Gastrocnemius medialis (tissue), 4 donors: ENCODE measurements around the gene MTAP. TPM values are rescaled to one million over a fixed set of nuclear protein-coding genes. Genes with fewer than 3 reads are reported as not detected.
A peak's percentile ranks its signal among the peaks of the same experiment; 100 is the strongest.

ENCODE experiments used
- ATAC-seq, 2 donors: fragments of 150-250 bp; one replicate each; pipeline ENCODE4 v1.9.1; 2016
- DNase-seq, 2 donors: peaks; one replicate each; pipeline ENCODE4 v3.0.0-alpha.2; 2019
- H3K27ac ChIP-seq, 4 donors: fragments of 200-600 bp; sonication (generic); 1 replicate in 1 of 4; 2 replicates in 3 of 4; pipeline ENCODE4 v1.5.1; 2016 to 2018; ENCODE audit warnings: mild to moderate bottlenecking in 2 of 4, moderate library complexity in 1 of 4
- H3K27me3 ChIP-seq, 3 donors: fragments of 200-600 bp; sonication (generic) in 2 of 3; 1 replicate in 1 of 3; 2 replicates in 2 of 3; pipeline versions ENCODE4 v1.5.1 to v1.6.0; 2016 to 2019; ENCODE audit warnings: mild to moderate bottlenecking in 1 of 3, moderate library complexity in 1 of 3
- H3K36me3 ChIP-seq, 2 donors: fragments of 200-600 bp; sonication (generic) in 1 of 2; one replicate each; pipeline ENCODE4 v1.5.1; 2017 to 2018
- H3K4me1 ChIP-seq, 2 donors: fragments of 200-600 bp; sonication (generic) in 1 of 2; one replicate each; pipeline ENCODE4 v1.5.1; 2016 to 2017; ENCODE audit warnings: mild to moderate bottlenecking in 2 of 2
- H3K4me3 ChIP-seq, 4 donors: fragments of 200-600 bp; sonication (generic) in 3 of 4; 1 replicate in 1 of 4; 2 replicates in 3 of 4; pipeline ENCODE4 v1.5.1; 2016 to 2019; ENCODE audit warnings: mild to moderate bottlenecking in 2 of 4
- H3K9me3 ChIP-seq, 3 donors: fragments of 200-600 bp; sonication (generic) in 2 of 3; 1 replicate in 1 of 3; 2 replicates in 2 of 3; pipeline ENCODE4 v1.5.1; 2016 to 2019
- CTCF ChIP-seq, 5 experiments: fragments of 450-650 bp in 3 of 5; fragments of 200-600 bp in 2 of 5; sonication (generic) in 2 of 5; IDR thresholded peaks in 4 of 5; conservative IDR thresholded peaks in 1 of 5; 1 replicate in 4 of 5; 2 replicates in 1 of 5; pipeline ENCODE4 v1.5.1; 2016 to 2019; ENCODE audit warnings: antibody characterized with exemption in 5 of 5, mild to moderate bottlenecking in 3 of 5, moderate library complexity in 3 of 5
- POLR2A ChIP-seq, 2 donors: fragments of 450-650 bp; IDR thresholded peaks; one replicate each; pipeline ENCODE4 v1.6.1; 2017; ENCODE audit warnings: antibody characterized with exemption in 2 of 2, mild to moderate bottlenecking in 2 of 2, moderate library complexity in 2 of 2
- in situ Hi-C, 4 donors: fragments of 200-750 bp; cut with MboI; loops; one replicate each; pipeline versions ENCODE4 v1.15.0 to v1.8.0; 2017; ENCODE audit warnings: low sequenced_read_pairs in 4 of 4
- intact Hi-C: fragments of 100-400 bp; cut with DNase I; formaldehyde crosslinking; loops from one replicate; pipeline ENCODE4 v1.15.1; 2023; ENCODE audit warnings: low total_unique reads
- total RNA-seq, 4 donors: library from RNA; depleted of rRNA; stranded (reverse); fragments of >200 nt; gene quantifications; one replicate each; pipeline versions ENCODE4 v1.1.0 to v1.2.3, GENCODE V29; 2016

Gene MTAP
- total RNA-seq, 4 donors from 2014 or later, result 6.2 to 11.0 (median 9.4) TPM

DNA sequence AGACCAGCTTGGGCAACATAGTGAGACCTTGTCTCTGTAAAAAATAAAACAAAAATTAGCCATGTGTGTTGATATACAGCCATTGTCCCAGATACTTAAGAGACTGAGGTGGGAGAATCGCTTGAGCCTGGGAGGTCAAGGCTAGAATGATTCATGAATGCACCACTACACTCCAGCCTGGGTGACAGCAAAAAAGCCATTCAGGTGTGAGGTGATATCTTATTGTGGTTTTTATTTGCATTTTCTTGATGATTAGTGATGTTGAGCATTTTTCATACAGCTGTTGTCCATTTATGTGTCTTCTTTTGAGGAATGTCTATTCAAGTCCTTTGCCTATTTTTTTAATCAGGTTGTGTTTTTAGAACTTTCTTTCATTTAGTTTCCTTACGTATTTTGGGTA is 23.2 kb downstream of the MTAP start:
- no peak overlapping the region for H3K4me3 ChIP-seq
- H3K27ac ChIP-seq, result no peak overlapping the region
- peaks cover 0 to 3% of the 10 kb centered on the region in 2 donors for H3K4me1 ChIP-seq
- in situ Hi-C loops (no loop called here), intact Hi-C loops (no loop called here)
- ATAC-seq (no peak), DNase-seq (no peak)
- no peaks in the 10 kb centered on the region for H3K9me3 ChIP-seq
- peaks cover 0 to 18% of the 10 kb centered on the region in 2 donors for H3K36me3 ChIP-seq
- H3K27me3 ChIP-seq, result no peaks in the 10 kb centered on the region
- TF ChIP-seq CTCF (IDR thresholded peaks at IDR 0.05 in 4 of 5, conservative IDR thresholded peaks at IDR 0.05 in 1 of 5), result no peak
- TF ChIP-seq POLR2A (IDR thresholded peaks at IDR 0.05), result no peak

DNA sequence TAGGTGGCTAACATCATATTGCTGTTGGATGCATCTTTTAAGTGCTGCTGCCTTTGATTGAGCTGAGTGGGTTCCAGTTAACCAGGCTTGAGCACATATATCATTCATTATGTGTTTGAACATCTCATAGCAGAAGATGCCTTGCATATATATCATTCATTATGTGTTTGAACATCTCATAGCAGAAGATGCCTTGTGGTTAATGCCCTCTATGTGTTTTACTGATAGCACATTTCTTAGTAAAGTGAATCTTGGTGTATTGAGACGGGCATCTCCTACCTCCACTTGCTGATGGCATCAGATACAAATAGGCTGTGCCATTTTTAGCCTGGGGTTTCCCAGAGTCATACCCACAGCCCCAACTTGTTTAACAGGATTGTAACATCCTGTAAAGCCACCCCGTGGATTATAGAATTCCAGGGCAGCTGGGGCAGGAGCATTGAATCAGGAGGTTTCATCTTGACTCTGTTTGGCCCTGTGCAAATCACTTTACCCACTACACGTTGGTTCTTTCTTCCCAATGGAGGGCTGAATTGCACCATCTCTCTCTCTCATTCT is 26.5 kb downstream of the MTAP start:
- Histone ChIP-seq H3K27ac (no peak overlapping the region), H3K4me3 (no peak overlapping the region), H3K4me1 (peaks cover 14 to 19% of the 10 kb centered on the region in 2 donors), H3K27me3 (no peaks in the 10 kb centered on the region), H3K9me3 (no peaks in the 10 kb centered on the region), H3K36me3 (peaks cover 0 to 18% of the 10 kb centered on the region in 2 donors)
- intact Hi-C loops, result no loop called here
- TF ChIP-seq CTCF (IDR thresholded peaks at IDR 0.05 in 4 of 5, conservative IDR thresholded peaks at IDR 0.05 in 1 of 5) (no peak), POLR2A (IDR thresholded peaks at IDR 0.05) (no peak)
- in situ Hi-C loops, result no loop called here
- ATAC-seq (no peak), DNase-seq (no peak)

- Histone ChIP-seq H3K27me3 (no peaks in the 10 kb centered on the region), H3K36me3 (peaks cover 0 to 8% of the 10 kb centered on the region in 2 donors), H3K27ac (no peak overlapping the region), H3K4me3 (no peak overlapping the region), H3K4me1 (peaks cover 14 to 19% of the 10 kb centered on the region in 2 donors), H3K9me3 (no peaks in the 10 kb centered on the region)
- no peak for TF ChIP-seq POLR2A (IDR thresholded peaks at IDR 0.05)
- no peak for TF ChIP-seq CTCF (IDR thresholded peaks at IDR 0.05 in 4 of 5, conservative IDR thresholded peaks at IDR 0.05 in 1 of 5)
- in situ Hi-C loops (no loop called here), intact Hi-C loops (no loop called here)
- no peak for DNase-seq
- no peak for ATAC-seq
Measured at GRCh38 chr9:21830589-21830988, 28.2 kb downstream of the MTAP start.

GRCh38 chr9:21831841-21832509 is 29.5 kb downstream of the MTAP start:
- H3K27ac ChIP-seq, result peak overlapping the region; percentile 5 to 48 (median 23)
- H3K4me3 ChIP-seq, result no peak overlapping the region
- peaks cover 19 to 25% of the 10 kb centered on the region in 2 donors for H3K4me1 ChIP-seq
- H3K27me3 ChIP-seq, result no peaks in the 10 kb centered on the region
- in situ Hi-C loops, result no loop called here
- no peaks in the 10 kb centered on the region for H3K9me3 ChIP-seq
- ATAC-seq, result peak in 1 of 2 donors; percentile 20
- intact Hi-C loops, result no loop called here
- TF ChIP-seq CTCF (IDR thresholded peaks at IDR 0.05 in 4 of 5, conservative IDR thresholded peaks at IDR 0.05 in 1 of 5) (no peak), POLR2A (IDR thresholded peaks at IDR 0.05) (no peak)
- H3K36me3 ChIP-seq, result peaks cover 0 to 6% of the 10 kb centered on the region in 2 donors
- DNase-seq, result no peak
